ENCODE results near the gene IFI27L1. TPM values are rescaled to one million over a fixed set of nuclear protein-coding genes. Genes with fewer than 3 reads are reported as not detected.
"Not testable (repeated sequence)": the region's sequence is repeated elsewhere in the genome, so short reads cannot be mapped to it uniquely, and the experiment has no call there.

The IFI27L1 gene
- polyA plus RNA-seq, 4 donors: 21.7 to 36.1 (median 27.0) TPM

DNA sequence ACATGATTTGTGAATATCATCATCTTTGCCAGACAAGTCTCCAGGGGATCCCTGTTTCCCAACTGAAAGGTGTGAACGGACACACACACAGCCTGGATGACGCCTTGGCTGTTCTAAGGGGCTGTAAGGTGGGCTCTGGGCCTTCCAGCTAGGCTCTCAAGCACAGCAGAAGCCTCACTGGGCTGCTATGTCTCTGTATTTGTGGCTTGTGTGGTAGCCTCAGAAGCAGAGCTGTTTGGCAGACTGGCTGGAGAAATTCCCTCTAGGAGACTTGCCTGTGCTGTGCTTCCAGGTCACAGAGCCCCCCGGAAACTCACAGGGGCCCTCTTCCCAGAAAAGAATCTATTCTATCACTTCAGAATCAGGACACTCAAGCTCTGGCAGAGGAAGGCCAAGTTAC is 33.5 kb upstream of the IFI27L1 start:
- no peak for DNase-seq (ENCODE audit: low read depth in 4 of 4, low spot score in 3 of 4)

DNA sequence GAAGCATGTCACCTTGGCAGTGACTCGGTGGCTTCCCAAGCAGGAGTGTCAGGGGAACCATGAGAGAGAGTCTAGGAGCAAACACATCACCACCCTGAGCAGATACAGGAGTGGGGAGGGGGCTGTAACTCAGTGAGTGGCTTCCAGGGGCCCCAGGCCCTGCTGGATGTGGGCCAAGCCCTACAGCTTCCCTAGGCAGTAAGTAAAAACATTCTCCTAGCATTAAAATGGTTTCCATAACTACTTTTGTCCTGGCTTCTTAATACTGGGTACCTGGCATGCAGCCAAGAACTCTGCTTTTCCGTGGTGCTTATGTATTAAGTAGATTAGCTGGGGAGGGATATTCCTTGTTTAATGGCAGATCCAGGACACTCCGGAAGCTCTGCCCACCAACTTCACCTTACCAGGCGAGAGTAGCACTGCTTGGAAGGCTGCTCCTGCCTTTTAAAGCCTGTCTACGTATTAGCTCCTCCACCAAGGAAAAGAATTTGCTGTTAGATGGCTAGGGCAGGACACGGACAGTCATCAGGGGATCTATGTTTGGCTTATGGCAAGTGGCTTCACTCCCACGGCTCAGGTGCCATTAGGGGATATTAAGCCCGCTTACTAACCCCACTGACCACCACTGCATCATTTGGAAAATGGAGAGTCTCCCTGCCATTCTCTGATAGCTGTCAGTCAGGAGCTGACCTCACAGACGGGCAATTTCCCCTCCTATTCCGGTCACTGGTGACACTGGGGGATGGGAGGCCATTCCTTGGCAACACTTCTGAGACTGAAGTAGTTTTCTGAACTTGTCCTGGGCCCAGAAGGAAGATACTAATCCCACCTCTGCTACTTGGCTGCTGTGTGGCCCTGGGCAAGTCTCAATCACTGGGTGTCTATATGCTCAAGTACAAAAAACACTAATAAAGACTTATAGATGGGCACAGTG is 32.2 kb upstream of the IFI27L1 start:
- no peak for DNase-seq (ENCODE audit: low read depth in 4 of 4, low spot score in 3 of 4)

DNA sequence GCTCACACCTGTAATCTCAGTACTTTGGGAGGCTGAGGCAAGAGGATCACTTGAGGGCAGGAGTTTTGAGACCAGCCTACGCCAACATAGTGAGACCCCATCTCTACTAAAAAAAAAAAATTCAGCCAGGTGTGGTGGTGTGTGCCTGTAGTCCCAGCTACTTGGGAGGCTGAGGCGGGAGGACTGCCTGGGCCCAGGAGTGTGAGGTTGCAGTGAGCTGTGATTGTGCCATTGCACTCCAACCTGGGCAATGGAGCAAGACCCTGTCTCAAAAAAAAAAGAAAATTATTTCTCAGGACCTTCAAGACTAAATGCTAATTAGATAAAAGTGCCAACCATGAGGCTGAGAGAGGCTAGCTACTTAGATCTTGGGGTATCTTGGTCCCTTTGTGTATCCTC is 31.5 kb upstream of the IFI27L1 start:
- DNase-seq (ENCODE audit: low read depth in 4 of 4, low spot score in 3 of 4): no peak

- no peak for DNase-seq (ENCODE audit: low read depth in 4 of 4, low spot score in 3 of 4)
These were observed 30.8 kb upstream of the IFI27L1 start for GRCh38 chr14:94050231-94050880.

- no peak for DNase-seq (ENCODE audit: low read depth in 4 of 4, low spot score in 3 of 4)
These were observed 30.0 kb upstream of the IFI27L1 start for GRCh38 chr14:94051115-94051514.

DNA sequence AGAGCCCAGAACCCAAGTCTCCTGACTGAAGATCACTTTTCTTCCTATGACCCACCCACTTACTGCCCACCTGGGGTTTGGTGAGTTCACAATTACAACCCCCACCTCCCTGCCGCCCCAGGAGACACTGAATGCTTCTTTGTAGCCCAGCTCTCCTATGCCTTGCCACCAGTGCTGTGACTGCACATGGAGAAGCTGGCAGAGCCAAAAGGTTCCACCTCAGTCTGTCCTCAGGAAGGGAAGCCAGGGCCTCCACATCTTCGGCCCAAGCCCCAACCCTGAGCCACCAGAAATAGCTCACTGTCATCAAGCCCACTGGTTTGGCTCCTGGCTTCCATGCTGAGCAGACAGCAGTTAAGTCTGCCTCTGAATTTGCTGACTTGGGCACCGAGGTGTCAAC is 29.3 kb upstream of the IFI27L1 start:
- DNase-seq (ENCODE audit: low read depth in 4 of 4, low spot score in 3 of 4): no peak

DNA sequence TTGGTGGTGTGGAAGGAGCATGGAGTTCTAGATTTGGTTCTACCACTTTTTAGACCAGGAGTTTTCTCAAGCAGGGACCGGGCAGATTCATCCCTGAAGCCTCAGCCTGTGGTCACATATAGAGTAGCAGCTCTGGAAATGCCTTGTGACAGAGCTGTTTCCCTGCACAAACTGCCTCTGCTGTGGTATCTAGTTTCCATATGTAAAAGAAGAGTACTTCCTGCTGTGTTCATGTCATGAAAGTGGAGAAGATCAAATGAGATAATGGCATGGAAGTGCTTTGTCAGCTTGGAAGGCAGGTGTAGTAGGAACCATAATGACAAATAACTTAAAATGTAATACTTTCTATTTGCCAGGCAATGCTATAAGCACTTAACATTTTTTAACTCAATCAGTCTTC is 28.9 kb upstream of the IFI27L1 start:
- no peak for DNase-seq (ENCODE audit: low read depth in 4 of 4, low spot score in 3 of 4)

DNA sequence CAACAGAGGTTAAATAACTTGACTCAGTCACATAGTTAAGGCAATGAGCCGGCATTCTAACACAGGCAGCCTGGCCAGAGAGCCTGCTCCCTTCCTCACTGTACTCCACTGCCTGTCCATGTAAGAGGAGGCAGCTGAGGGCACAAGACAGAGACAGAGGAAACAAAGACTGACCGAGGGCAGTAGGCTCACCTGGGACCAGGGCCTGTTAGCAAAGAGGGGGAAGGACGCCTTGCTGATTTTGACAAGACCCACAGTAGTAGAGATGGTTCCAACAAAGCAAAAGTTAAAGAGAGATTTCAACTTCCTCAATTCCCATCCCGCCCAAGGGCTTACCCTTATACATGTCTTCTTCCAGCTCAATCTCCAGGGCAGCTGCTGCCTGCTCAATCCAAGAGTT is 28.4 kb upstream of the IFI27L1 start:
- no peak for DNase-seq (ENCODE audit: low read depth in 4 of 4, low spot score in 3 of 4)

GRCh38 chr14:94054401-94054800 is 26.7 kb upstream of the IFI27L1 start:
- no peak for DNase-seq (ENCODE audit: low read depth in 4 of 4, low spot score in 3 of 4)

DNA sequence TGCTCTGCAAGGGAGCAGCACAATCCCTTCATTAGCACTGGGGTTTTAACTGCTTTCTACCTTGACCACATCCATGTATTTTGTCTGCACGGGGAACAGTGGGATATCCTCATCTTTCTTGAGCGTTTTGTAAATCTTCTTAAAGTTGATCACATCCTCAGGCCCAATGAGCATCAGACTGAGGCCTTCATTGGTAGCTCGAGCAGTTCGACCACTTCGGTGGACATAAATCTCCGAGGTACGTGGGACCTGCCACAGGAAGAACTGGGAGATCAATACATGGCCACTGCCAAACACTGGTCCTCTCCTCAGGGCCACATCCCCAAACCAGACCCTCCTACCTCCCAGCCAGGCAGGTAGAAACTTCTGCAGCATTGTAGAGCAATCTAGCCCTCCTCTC is 26.2 kb upstream of the IFI27L1 start:
- no peak for DNase-seq (ENCODE audit: low read depth in 4 of 4, low spot score in 3 of 4)

DNA sequence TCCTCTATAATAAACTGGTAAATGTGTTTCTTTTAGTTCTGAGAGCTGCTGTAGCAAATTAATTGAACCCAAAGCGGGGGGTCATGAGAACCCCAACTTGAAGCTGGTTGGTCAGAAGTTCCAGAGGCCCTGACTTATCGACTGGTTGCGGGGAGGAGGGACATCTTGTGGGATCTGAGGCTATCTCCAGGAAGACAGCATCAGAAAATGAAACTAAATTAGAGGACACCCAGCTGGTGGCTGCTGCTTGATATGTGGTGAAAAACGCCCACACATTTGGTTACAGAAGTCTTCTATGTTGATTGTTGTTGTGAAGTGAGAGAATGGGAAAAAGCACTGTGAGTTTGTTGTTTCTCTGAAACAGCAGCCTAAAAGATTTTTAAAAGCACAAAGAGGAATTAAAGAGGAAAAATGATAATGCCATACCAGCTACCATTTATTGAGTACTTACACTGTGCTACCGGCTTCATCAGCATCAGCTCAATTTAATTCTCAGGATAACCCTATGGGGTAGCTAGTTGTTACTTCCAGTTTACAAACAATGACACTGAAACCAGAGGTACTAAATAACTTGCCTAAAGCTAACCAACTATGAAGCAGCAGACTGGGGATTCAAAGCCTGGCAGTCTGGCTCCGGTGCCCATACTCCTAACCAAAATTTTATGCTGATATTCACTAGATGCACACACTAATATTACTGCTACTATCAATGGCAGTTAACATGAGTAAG is 24.4 kb upstream of the IFI27L1 start:
- DNase-seq (ENCODE audit: low read depth in 4 of 4, low spot score in 3 of 4): peak in 1 of 4 donors; percentile 30

GRCh38 chr14:94058128-94058673 is 22.9 kb upstream of the IFI27L1 start:
- DNase-seq (ENCODE audit: low read depth in 4 of 4, low spot score in 3 of 4): no peak

DNA sequence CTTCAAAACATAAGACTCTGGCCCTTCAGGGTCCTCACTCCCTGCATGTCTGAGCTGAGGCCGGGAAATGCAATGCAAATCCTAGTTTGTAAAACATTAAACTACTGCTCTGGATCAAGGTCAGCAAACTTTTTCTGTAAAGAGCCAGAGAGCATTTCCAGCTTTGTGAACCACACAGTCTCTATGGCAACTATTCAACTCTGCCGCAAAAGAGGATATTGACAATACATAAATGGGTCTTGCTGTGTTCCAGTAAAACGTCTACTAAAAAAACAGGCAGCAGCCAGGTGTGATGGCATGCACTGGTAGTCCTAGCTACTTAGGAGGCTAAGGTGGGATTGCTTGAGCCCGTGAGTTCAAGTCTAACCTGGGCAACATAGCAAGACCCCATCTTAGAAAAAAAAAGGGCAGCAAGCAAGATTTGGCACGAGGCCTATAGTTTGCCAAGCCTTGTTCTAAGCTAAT is 22.4 kb upstream of the IFI27L1 start:
- DNase-seq (ENCODE audit: low read depth in 4 of 4, low spot score in 3 of 4): no peak

GRCh38 chr14:94059998-94060397 is 21.1 kb upstream of the IFI27L1 start:
- no peak for DNase-seq (ENCODE audit: low read depth in 4 of 4, low spot score in 3 of 4)

GRCh38 chr14:94062344-94062940 is 18.7 kb upstream of the IFI27L1 start:
- DNase-seq (ENCODE audit: low read depth in 4 of 4, low spot score in 3 of 4): no peak

GRCh38 chr14:94066089-94066676 is 14.9 kb upstream of the IFI27L1 start:
- no peak for DNase-seq (ENCODE audit: low read depth in 4 of 4, low spot score in 3 of 4)

GRCh38 chr14:94072076-94072475 is 9.0 kb upstream of the IFI27L1 start:
- DNase-seq (ENCODE audit: low read depth in 4 of 4, low spot score in 3 of 4): not testable (repeated sequence)

DNA sequence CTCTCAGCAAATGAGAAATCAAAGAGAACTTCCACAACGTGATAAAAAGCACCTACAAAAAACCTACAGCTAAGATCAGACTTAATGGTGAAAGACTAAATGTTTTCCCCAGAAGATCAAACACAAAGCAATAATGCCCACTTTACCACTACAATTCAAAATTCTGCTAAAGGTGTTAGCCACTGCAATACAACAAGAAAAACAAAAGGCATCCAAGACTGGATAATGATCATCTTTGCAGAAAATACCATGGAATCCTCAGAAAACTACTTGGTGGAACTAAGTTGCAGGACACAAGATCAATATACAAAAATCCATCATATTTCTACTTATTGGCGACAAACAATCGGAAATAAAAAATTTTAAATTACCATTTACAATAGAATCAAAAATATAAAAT is 6.6 kb upstream of the IFI27L1 start:
- no peak for DNase-seq (ENCODE audit: low read depth in 4 of 4, low spot score in 3 of 4)

DNA sequence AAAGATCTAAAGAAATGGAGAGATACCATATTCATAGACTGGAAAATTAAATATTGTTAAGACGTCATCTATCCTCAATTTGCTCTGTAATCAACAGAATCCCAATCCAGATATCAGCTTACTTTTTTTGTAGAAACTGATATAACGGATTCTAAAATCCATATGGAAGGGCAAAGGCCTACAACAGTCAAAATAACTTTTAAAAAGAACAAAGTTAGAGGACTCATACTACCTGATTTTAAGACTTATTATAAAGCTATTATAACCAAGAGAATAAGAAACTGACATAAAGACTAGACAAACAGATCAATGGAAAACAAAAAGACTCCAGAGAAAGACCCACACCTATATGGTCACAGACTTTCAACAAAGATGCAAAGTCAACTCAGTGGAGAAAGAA is 6.1 kb upstream of the IFI27L1 start:
- no peak for DNase-seq (ENCODE audit: low read depth in 4 of 4, low spot score in 3 of 4)

GRCh38 chr14:94077111-94077821 is 3.8 kb upstream of the IFI27L1 start:
- DNase-seq (ENCODE audit: low read depth in 4 of 4, low spot score in 3 of 4): no peak

Data from left renal pelvis (tissue), 4 donors.